ENCODE data around the gene ATRN. TPM values are rescaled to one million over a fixed set of nuclear protein-coding genes. Genes with fewer than 3 reads are reported as not detected.

ATRN gene
- total RNA-seq, 2 experiments from 2014 or later = 7.3 to 7.8 TPM

DNA sequence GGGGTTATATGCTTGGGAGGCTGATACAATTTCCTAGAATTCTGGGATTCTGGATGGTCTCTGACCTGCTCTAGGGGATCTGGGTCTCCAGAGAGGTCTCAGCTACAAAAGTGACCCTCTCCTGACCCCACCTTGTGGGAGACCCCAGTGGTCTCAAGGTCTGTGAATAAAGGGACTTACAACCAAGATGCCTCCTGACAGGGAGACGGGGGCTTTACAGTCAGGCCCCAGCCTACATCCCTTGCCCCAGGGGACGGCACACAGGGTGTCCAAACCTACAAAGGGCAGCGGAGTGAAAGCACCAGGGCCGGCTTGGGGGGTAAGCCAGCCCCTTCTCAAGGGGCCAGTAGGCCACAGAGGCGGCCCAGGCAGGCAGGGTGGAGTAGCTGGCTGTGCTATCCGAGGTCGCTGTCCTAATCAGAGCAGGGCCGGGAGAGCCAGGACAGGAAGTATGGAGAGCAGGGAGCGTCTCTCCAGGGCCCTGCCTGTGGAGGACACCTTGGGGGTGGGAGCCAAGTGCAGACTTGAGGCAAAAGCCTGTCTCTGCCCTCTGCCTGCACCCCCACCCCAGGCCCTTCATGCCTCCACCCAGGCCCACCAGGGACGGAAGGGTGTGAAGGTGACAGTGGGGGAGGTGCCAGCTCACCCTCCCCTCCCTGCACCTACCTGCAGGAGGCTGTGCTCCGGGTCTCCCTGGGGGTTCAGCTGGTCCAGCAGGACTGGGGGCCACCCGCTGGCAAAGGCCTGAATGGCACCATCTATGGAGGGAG lies 188.9 kb downstream of the ATRN start:
- peaks cover 9% of the 10 kb centered on the region for H3K4me1 Mint-ChIP-seq (ENCODE audit: low read depth)
- H3K9me3 Mint-ChIP-seq = no peaks in the 10 kb centered on the region
- peak; percentile 12 for DNase-seq
- peaks cover 31% of the 10 kb centered on the region for H3K27me3 Mint-ChIP-seq
- no peaks in the 10 kb centered on the region for H3K36me3 Mint-ChIP-seq
- H3K4me3 Mint-ChIP-seq = no peak overlapping the region
- POLR2A ChIA-PET = no interaction called here
- CTCF ChIA-PET = interaction anchor here (1.0 to 1.6 kb wide), 2 partner anchors 17 to 37 kb away, joined by 3 to 7 read pairs; no protein-coding TSS in a partner anchor
- intact Hi-C loops (cut with micrococcal nuclease) = no loop called here
- H3K27ac Mint-ChIP-seq = no peak overlapping the region

DNA sequence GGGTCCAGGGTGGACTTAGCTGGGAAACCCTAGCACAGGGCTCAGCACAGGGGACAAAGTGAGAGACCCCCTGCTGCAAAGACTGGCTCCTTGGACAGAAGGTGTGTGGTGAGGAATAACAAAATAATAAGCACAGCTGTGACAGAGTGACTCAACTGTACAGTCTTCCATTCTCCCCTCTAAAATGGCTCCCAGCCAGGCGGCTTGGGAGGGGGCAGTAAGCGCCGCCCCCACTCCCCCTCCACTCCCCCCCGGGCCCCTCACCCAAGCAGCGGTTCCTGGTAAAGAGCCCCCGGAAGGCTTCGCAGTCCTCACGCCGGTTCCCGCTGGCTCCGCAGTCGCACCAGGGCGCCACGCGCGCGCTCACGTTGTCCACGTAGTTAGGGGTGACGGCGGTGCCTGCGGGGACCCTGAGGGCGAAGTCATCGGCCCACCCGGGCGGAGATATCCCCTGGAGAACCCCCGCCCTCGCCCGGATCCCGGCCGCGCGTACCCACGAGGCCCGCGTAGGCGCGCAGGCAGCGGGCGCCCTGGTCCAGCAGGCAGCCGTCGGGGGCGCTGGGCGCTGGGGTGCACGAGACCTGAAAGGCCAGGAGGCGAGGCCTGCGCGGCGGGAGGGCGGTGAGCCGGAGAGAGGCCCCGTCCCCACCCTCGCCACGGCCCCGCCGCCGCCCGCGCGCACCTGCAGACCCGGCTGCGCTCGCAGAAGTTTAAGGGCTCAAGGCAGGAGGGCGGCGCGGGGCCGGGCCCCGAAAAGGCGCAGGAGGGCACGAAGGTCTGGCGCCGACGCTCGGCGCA lies 189.6 kb downstream of the ATRN start:
- Mint-ChIP-seq H3K27me3 (peaks cover 31% of the 10 kb centered on the region), H3K4me3 (no peak overlapping the region), H3K9me3 (no peaks in the 10 kb centered on the region), H3K36me3 (no peaks in the 10 kb centered on the region), H3K27ac (no peak overlapping the region), H3K4me1 (ENCODE audit: low read depth) (peaks cover 9% of the 10 kb centered on the region)
- CTCF ChIA-PET = no interaction called here
- peak; percentile 9 for DNase-seq
- POLR2A ChIA-PET = no interaction called here
- intact Hi-C loops (cut with micrococcal nuclease) = no loop called here

DNA sequence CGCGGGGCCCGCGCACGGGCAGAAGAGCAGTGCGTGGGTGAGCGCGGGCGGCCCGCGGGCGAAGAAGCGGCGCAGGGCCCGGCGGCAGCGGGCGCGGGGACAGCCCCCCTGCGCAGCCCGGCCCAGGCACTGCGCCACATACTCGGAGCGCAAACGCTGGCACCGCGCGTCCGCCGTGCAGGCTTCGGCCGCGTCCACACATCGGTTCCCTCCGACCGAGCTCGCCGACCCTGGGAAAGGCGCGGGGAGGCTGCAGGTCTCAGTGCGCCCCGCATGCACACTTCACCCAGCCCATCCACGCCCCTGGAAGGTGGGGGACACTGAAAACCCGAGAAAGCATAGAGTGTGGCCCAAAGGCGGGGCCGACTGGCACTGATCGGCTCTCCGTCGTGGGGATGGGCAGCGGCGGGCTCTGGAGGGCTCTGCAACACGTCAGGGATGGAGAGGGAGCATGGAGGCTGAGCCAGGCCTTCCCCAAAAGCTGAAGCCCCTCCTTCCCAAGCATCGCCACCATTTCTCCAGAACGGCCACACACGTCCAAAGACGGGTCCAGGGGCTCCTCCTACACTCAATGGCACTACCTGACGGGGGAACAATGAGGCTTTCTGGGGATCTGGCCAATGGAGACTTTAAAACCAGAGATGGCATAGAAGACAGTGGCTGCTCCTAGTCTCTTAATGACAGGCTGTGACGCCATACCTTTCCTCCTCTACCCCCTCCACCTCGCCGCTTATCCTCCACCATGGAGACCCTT lies 190.4 kb downstream of the ATRN start:
- POLR2A ChIA-PET = no interaction called here
- no peaks in the 10 kb centered on the region for H3K9me3 Mint-ChIP-seq
- peaks cover 31% of the 10 kb centered on the region for H3K27me3 Mint-ChIP-seq
- DNase-seq = peak; percentile 7
- CTCF ChIA-PET = no interaction called here
- peaks cover 15% of the 10 kb centered on the region for H3K4me1 Mint-ChIP-seq (ENCODE audit: low read depth)
- intact Hi-C loops (cut with micrococcal nuclease) = no loop called here
- no peak overlapping the region for H3K27ac Mint-ChIP-seq
- H3K4me3 Mint-ChIP-seq = no peak overlapping the region
- H3K36me3 Mint-ChIP-seq = no peaks in the 10 kb centered on the region

DNA sequence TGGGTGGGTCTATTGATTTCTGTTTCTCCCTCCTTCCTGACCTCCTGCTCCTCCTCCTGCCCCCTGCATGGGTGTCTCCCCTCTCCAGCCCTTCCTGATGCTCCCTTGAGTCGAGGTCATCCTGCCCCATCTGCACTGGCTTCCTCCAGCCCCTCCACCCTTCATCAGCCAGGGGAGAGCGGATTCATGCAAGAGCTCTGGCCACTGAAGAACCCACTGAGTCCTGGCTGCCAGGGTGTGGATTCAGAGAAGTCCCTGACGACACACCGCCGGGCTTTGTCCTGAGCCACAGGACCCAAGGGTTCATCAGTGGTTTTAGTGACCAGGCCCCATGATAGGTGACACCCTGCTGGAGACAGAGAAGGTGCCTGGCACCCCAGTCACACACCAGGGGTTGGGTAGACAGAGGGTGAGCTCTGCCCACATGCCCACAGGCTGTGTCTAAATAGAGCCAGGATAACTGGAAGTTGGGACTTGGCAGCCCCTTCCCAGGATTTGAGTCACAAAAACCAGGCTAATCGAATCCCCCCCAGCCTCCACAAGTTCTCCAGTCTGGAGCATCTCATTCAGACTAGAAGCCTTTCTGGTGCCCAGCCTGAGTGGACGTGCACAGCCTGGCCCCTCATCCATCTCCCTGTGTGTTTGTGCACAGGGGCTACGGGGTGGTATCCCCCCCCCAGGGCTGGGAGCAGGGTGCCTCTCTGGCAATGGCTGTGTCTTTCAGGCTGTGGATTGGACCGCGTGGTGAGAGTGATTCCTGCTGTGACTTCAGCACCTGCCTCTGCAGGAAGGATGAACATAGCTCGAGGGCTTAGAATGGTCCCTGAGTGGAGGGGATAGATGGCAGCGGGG lies 191.2 kb downstream of the ATRN start:
- Mint-ChIP-seq H3K27ac (no peak overlapping the region), H3K9me3 (no peaks in the 10 kb centered on the region), H3K36me3 (no peaks in the 10 kb centered on the region), H3K27me3 (peaks cover 31% of the 10 kb centered on the region), H3K4me3 (no peak overlapping the region), H3K4me1 (ENCODE audit: low read depth) (peaks cover 20% of the 10 kb centered on the region)
- intact Hi-C loops (cut with micrococcal nuclease) = no loop called here
- CTCF ChIA-PET = interaction anchor here (2.1 kb wide), 1 partner anchor 14 kb away, joined by 6 read pairs; no protein-coding TSS in a partner anchor
- DNase-seq = no peak
- POLR2A ChIA-PET = no interaction called here

DNA sequence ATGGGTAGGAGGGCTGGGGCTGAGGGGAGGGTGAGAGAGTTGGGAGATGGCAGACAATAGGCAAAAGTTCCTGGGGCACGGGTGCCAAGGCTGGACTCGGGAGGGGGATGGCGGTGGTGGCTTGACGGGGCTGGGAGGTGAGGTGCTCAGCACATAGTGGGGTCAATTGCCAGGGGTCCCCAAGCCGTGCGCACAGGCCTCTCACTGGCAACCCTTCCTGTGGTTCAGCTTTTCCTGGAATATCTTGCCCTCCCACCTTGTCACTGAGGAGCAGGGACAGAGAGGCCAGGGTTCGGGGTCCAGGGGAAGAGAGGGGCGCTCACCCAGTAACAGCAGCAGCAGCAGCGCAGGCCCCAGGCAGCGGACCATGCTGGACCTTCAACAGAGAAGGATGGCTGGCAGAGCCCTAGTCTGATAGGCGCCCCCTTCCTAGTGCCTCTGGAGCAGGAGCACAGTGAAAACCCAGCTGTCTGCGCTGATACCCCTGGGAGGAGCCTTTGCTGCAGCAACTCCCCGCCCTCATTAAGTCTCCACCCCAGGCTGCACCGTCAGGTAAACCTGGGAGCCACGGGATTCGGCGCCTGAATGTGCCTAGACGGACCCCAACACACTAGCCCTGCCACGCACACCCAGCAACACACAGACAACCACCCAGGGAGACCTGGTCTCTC lies 192.3 kb downstream of the ATRN start, which contains the start of gene GFRA4:
Gene GFRA4 (minus strand): TSS at position 369 of the 671 bp plus-strand sequence. CDS start 0 bp downstream, at position 369.
- DNase-seq = no peak
- intact Hi-C loops (cut with micrococcal nuclease) = no loop called here
- H3K36me3 Mint-ChIP-seq = no peaks in the 10 kb centered on the region
- H3K4me1 Mint-ChIP-seq (ENCODE audit: low read depth) = peaks cover 23% of the 10 kb centered on the region
- H3K4me3 Mint-ChIP-seq = no peak within 1 kb of the TSS
- H3K9me3 Mint-ChIP-seq = no peaks in the 10 kb centered on the region
- POLR2A ChIA-PET = no interaction called here
- H3K27me3 Mint-ChIP-seq = peaks cover 31% of the 10 kb centered on the region
- CTCF ChIA-PET = interaction anchor here (2.1 kb wide), 1 partner anchor 13 kb away, joined by 6 read pairs; no protein-coding TSS in a partner anchor
- H3K27ac Mint-ChIP-seq = no peak within 1 kb of the TSS

DNA sequence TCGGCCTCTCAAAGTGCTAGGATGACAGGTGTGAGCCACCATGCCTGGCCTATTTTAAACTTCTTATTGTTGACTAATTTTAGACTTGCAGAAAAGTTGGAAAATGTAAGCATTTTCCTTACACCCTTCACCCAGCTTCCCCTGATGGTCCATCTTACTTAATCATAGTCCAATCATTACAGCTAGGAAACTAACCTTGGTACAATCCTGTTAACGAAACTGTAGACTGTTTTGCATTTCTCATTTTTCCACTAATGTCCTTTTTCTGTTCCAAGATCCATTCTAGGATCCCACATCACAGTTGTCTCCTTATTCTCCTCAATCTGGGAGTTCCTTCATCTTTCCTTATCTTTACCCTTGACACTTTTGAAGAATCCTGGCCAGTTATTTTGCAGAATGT lies 193.0 kb downstream of the ATRN start:
- POLR2A ChIA-PET = no interaction called here
- H3K4me3 Mint-ChIP-seq = no peak overlapping the region
- CTCF ChIA-PET = interaction anchor here (2.1 kb wide), 1 partner anchor 13 kb away, joined by 6 read pairs; no protein-coding TSS in a partner anchor
- H3K9me3 Mint-ChIP-seq = no peaks in the 10 kb centered on the region
- H3K27ac Mint-ChIP-seq = no peak overlapping the region
- H3K4me1 Mint-ChIP-seq (ENCODE audit: low read depth) = peaks cover 21% of the 10 kb centered on the region
- intact Hi-C loops (cut with micrococcal nuclease) = no loop called here
- H3K27me3 Mint-ChIP-seq = peaks cover 29% of the 10 kb centered on the region
- no peak for DNase-seq
- H3K36me3 Mint-ChIP-seq = no peaks in the 10 kb centered on the region

DNA sequence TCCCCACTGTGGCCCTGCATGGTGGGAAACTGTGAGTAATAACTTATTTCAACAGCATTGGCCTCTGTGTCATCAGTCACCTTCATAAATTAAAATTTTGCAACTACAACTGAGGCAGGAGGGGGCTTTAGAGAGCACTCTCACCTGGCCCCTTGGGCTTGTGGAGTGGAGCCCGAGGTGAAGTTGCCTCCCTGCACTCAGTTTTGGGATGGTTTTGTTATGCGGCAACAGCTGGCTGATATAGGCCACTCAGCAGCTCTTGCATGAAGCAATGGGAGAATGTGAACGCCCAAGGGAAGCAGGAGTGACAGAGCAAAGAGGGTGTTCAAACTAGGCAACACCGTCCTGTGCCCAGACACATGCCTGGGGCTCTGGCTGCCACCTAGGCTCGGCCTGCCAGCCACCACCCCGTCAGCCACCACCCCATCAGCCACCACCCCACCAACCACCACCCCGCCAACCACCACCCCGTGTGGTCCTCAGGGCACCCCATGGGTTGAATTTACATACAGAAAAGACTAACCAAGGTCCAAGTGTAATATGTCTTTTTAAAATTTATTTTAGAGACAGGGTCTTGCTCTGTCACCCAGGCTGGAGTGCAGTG lies 196.7 kb downstream of the ATRN start:
- DNase-seq = no peak
- no peaks in the 10 kb centered on the region for H3K36me3 Mint-ChIP-seq
- POLR2A ChIA-PET = no interaction called here
- peaks cover 24% of the 10 kb centered on the region for H3K27me3 Mint-ChIP-seq
- intact Hi-C loops (cut with micrococcal nuclease) = no loop called here
- no peak overlapping the region for H3K27ac Mint-ChIP-seq
- CTCF ChIA-PET = interaction anchor here (1.3 to 2.7 kb wide), 3 partner anchors 10 to 43 kb away, joined by 4 to 15 read pairs (median 11); no protein-coding TSS in a partner anchor
- H3K4me3 Mint-ChIP-seq = no peak overlapping the region
- H3K4me1 Mint-ChIP-seq (ENCODE audit: low read depth) = peaks cover 14% of the 10 kb centered on the region
- H3K9me3 Mint-ChIP-seq = no peaks in the 10 kb centered on the region

DNA sequence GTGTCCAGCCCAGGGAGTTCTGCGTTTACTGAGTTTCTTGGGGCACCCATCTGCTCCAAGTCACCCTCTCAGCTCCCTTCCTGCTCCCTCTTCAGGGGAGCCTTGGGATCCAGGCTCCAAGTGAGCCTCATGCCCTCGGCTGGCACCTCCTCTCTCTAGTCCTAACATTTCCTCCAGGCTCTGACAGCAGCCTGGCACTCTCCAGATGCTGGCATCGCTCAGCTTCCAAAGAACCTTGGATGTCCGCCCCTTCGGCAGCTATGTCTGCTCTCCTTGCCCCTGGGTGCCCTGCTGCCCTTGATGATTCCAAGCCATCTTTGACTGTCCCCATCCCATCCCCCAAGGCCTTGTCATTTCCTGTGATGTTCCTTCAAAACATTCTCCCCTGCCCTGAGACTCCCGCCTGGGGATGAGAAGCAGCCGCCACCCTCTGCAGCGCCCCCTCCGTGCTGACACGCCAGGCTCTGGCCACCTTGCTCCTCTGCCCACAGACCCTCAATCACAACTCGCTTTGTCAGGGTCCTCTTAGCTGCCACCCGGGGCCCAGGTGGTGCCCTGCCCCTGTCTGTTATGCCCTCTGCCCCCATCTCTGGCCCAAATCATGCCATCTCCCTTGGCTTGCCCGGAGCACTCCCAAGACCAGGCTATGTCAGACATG lies 199.0 kb downstream of the ATRN start:
- Mint-ChIP-seq H3K9me3 (no peaks in the 10 kb centered on the region), H3K4me3 (no peak overlapping the region), H3K27ac (no peak overlapping the region), H3K27me3 (peaks cover 31% of the 10 kb centered on the region), H3K4me1 (ENCODE audit: low read depth) (peaks cover 17% of the 10 kb centered on the region), H3K36me3 (no peaks in the 10 kb centered on the region)
- ChIA-PET POLR2A (no interaction called here), CTCF (no interaction called here)
- intact Hi-C loops (cut with micrococcal nuclease) = no loop called here
- DNase-seq = no peak

DNA sequence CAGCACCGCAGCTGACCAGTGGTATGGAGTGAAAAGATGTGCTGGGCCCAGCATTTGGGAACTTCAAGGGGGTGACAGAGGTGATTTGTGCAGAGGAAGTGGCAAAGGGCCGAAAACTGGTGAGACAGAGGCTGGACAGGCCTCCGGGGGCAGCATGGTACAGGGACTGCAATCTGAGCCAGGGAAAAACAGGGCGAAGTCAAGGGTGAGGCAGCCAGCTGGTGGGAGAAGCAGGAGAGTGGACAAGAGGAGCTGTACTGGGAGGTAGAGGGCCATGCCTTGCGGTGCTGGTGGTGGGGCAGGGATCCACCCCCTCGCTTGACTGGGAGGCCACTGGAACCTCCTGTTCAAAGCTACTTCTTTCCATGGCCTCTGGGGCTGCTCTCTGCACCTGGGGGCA lies 199.7 kb downstream of the ATRN start:
- POLR2A ChIA-PET = no interaction called here
- Mint-ChIP-seq H3K27me3 (peaks cover 38% of the 10 kb centered on the region), H3K4me3 (no peak overlapping the region), H3K4me1 (ENCODE audit: low read depth) (peaks cover 17% of the 10 kb centered on the region), H3K36me3 (no peaks in the 10 kb centered on the region), H3K27ac (no peak overlapping the region), H3K9me3 (no peaks in the 10 kb centered on the region)
- CTCF ChIA-PET = no interaction called here
- no peak for DNase-seq
- intact Hi-C loops (cut with micrococcal nuclease) = no loop called here

DNA sequence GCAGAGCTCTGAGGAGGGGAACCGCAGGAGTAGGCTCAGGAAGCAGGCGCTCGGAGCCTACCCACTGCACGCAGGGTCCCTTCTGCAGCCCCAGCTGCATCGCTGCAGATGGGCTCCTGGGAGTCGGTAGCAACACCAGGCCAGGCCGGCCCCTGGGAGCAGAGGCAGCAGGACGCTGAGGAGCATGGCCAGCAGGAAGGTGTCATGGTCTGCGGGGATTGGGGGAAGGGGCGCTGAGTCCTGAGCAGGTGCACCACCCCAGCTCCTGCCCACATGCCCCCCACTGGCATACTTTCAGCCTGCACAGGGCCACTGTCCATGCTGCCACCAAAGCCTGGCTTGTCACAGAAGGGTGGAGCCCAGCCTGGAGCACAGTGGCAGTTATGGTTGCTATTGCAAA lies 200.1 kb downstream of the ATRN start:
- H3K9me3 Mint-ChIP-seq = no peaks in the 10 kb centered on the region
- POLR2A ChIA-PET = no interaction called here
- H3K4me1 Mint-ChIP-seq (ENCODE audit: low read depth) = peaks cover 14% of the 10 kb centered on the region
- intact Hi-C loops (cut with micrococcal nuclease) = no loop called here
- CTCF ChIA-PET = interaction anchor here (1.1 to 1.5 kb wide), 3 partner anchors 28 to 82 kb away, joined by 3 to 4 read pairs (median 4); no protein-coding TSS in a partner anchor
- H3K4me3 Mint-ChIP-seq = no peak overlapping the region
- H3K27ac Mint-ChIP-seq = no peak overlapping the region
- DNase-seq = no peak
- no peaks in the 10 kb centered on the region for H3K36me3 Mint-ChIP-seq
- peaks cover 39% of the 10 kb centered on the region for H3K27me3 Mint-ChIP-seq

Measured in activated CD4-positive, alpha-beta memory T cell treated with anti-CD3 and anti-CD28 coated beads for 36 hours (primary cell).